ENCODE data around the gene OGFR. TPM values are rescaled to one million over a fixed set of nuclear protein-coding genes. Genes with fewer than 3 reads are reported as not detected.
A peak's percentile ranks its signal among the peaks of the same experiment; 100 is the strongest.

OGFR gene
- total and polyA plus RNA-seq, 2 donors (not counting 3 experiments of a cell fraction or from before 2014, with no cell fraction given) = 30.8 to 44.0 TPM

GRCh38 chr20:62816031-62816883 lies 11.6 kb downstream of the OGFR start:
- intact Hi-C loops (cut with micrococcal nuclease) = no loop called here
- peaks cover 0 to 12% of the 10 kb centered on the region in 2 experiments for H3K36me3 ChIP-seq (ENCODE audit: control insufficient read depth in 2 of 2, extremely low read depth in 1 of 2, insufficient read depth in 2 of 2, low read length in 2 of 2)
- no peaks in the 10 kb centered on the region for H3K79me2 ChIP-seq (ENCODE audit: control insufficient read depth, insufficient read depth, low read length)
- no TSS peak for BruUV-seq (replicated peaks)
- H3K27ac ChIP-seq (ENCODE audit: insufficient read depth, low read depth, low read length) = no peak overlapping the region
- FAIRE-seq = no peak
- H3K9ac ChIP-seq (replicated peaks; ENCODE audit: extremely low read depth, insufficient read depth, low read length) = no peak overlapping the region
- ChIA-PET POLR2A (no interaction called here), CTCF (interaction anchor here (0.6 to 2.4 kb wide), 7 partner anchors 8 to 87 kb away, joined by 3 to 7 read pairs (median 4); partner anchors contain the start of gene OGFR)
- no peaks in the 10 kb centered on the region for H3K9me1 ChIP-seq (replicated peaks; ENCODE audit: control insufficient read depth, extremely low read depth, insufficient read depth, low read length)
- peaks cover 12 to 28% of the 10 kb centered on the region in 2 experiments for H3K27me3 ChIP-seq (ENCODE audit: control insufficient read depth in 2 of 2, insufficient read depth in 2 of 2, low read length in 2 of 2)
- H3K4me3 ChIP-seq (replicated peaks in 1 of 3; ENCODE audit: insufficient read depth in 1 of 3, low read depth in 1 of 3, low read length in 3 of 3) = no peak overlapping the region
- TF ChIP-seq JUN (IDR thresholded peaks at IDR 0.05; ENCODE audit: borderline replicate concordance, insufficient read depth, insufficient read length, low read depth) = no peak
- peak; percentile 98 for TF ChIP-seq EZH2 (IDR thresholded peaks at IDR 0.05; ENCODE audit: borderline replicate concordance, low read depth, low read length, severe bottlenecking)
- no peak for TF ChIP-seq GATA2 (IDR thresholded peaks at IDR 0.05; ENCODE audit: insufficient read depth, insufficient read length, low read depth, low read length)
- no peak for TF ChIP-seq MYC (IDR thresholded peaks at IDR 0.05; ENCODE audit: low read depth, low read length)
- no peak for TF ChIP-seq POLR2AphosphoS5 (IDR thresholded peaks at IDR 0.05; ENCODE audit: insufficient read depth, low read depth, low read length)
- no peak for TF ChIP-seq MAX (IDR thresholded peaks at IDR 0.05; ENCODE audit: insufficient read depth, insufficient read length)
- no peak overlapping the region for H3K4me2 ChIP-seq (ENCODE audit: insufficient read depth, low read length)
- no peaks in the 10 kb centered on the region for H4K20me1 ChIP-seq (replicated peaks; ENCODE audit: control insufficient read depth, extremely low read depth, insufficient read depth, low read length)
- DNase-seq (ENCODE audit: low read depth, low spot score) = no peak
- H2AFZ ChIP-seq (ENCODE audit: low read depth, low read length) = no peak overlapping the region
- dilution Hi-C loops (cut with MboI; ENCODE audit: extremely low pct_ligation_motif_present, low sequenced_read_pairs) = no loop called here
- H3K4me1 ChIP-seq (ENCODE audit: control insufficient read depth, extremely low read depth, insufficient read depth, low read length) = peaks cover 18% of the 10 kb centered on the region
- H3K9me3 ChIP-seq (replicated peaks; ENCODE audit: control insufficient read depth, insufficient read depth, low read length) = no peaks in the 10 kb centered on the region
